HepG2 (cell line): ENCODE measurements around the gene PKLR. TPM values are rescaled to one million over a fixed set of nuclear protein-coding genes. Genes with fewer than 3 reads are reported as not detected.

ENCODE experiments used
- ATAC-seq: fragments of 200-7000 bp; cut with Tn5 transposase; 3 replicates; pipeline ENCODE4 v1.9.1; 2020; ENCODE audit warnings: mild to moderate bottlenecking, moderate library complexity
- BruUV-seq: library from RNA; stranded (reverse); fragments of 400-500 nt; replicated peaks from 2 replicates; lab custom pipeline; 2021; lab: Mats Ljungman, UMichigan
- CTCF ChIA-PET: fragments of 300-600 bp; formaldehyde crosslinking; extraction: SDS; loops from one replicate; lab custom pipeline; 2021; ENCODE audit warnings: low total read pairs, inconsistent platforms, low intra/inter-chr PET ratio; lab: Yijun Ruan, JAX
- POLR2A ChIA-PET: fragments of 350-600 bp; sonication (Branson Sonifier 250); formaldehyde crosslinking; loops from one replicate; lab custom pipeline; 2020; ENCODE audit warnings: antibody characterized with exemption, inconsistent platforms; lab: Yijun Ruan, JAX
- DNase-seq: peaks from one replicate; pipeline ENCODE4 v3.0.0-alpha.2; 2015; ENCODE audit warnings: low spot score
- FAIRE-seq: peaks from 3 replicates; lab custom pipeline; 2011; peaks lifted over from hg19 to GRCh38; lab: Jason Lieb, UNC
- H2AFZ ChIP-seq: one replicate; pipeline ENCODE4 v1.6.1; 2011; ENCODE audit warnings: low read length, inconsistent platforms
- H3K27ac ChIP-seq: fragments of 300-600 bp; 3 replicates; pipeline ENCODE4 v1.8.0; 2011; ENCODE audit warnings: mixed run types, mild to moderate bottlenecking, mixed read lengths, low read length, inconsistent platforms; ENCODE audit not compliant: insufficient read depth; ENCODE audit errors: extremely low read length
- H3K27me3 ChIP-seq, 2 experiments: fragments of 200-600 bp in 1 of 2; 2 replicates in 1 of 2; 3 replicates in 1 of 2; pipeline versions ENCODE4 v1.6.0 to v1.8.0; 2011; ENCODE audit warnings: low read length in 2 of 2, mild to moderate bottlenecking in 2 of 2, moderate library complexity in 2 of 2, inconsistent platforms in 1 of 2; ENCODE audit not compliant: insufficient read depth in 2 of 2, control insufficient read depth in 1 of 2
- H3K36me3 ChIP-seq, 2 experiments: fragments of 200-600 bp in 1 of 2; replicated peaks in 1 of 2; 2 replicates in 1 of 2; 3 replicates in 1 of 2; pipeline versions ENCODE4 v1.5.1 to v1.8.0; 2011; ENCODE audit warnings: low read length in 2 of 2, inconsistent platforms in 1 of 2; ENCODE audit not compliant: insufficient read depth in 2 of 2, control insufficient read depth in 1 of 2
- H3K4me1 ChIP-seq: 2 replicates; pipeline ENCODE4 v1.5.1; 2012; ENCODE audit warnings: low read length, inconsistent platforms; ENCODE audit not compliant: insufficient read depth
- H3K4me2 ChIP-seq: 2 replicates; pipeline ENCODE4 v1.6.0; 2011; ENCODE audit warnings: low read depth, low read length, inconsistent platforms
- H3K4me3 ChIP-seq, 3 experiments: fragments of 200-600 bp in 1 of 3; sonication (generic), shearing (Covaris generic) in 1 of 3; replicated peaks in 1 of 3; 2 replicates each; pipeline ENCODE4 v1.5.1; 2011 to 2016; ENCODE audit warnings: low read length in 3 of 3, inconsistent platforms in 2 of 3, low read depth in 2 of 3, mild to moderate bottlenecking in 2 of 3, control low read depth in 1 of 3, mixed read lengths in 1 of 3; ENCODE audit not compliant: insufficient read depth in 1 of 3
- H3K79me2 ChIP-seq: one replicate; pipeline ENCODE4 v1.6.1; 2011; ENCODE audit warnings: low read length, inconsistent platforms; ENCODE audit not compliant: insufficient read depth
- H3K9ac ChIP-seq: 2 replicates; pipeline ENCODE4 v1.6.0; 2011; ENCODE audit warnings: mild to moderate bottlenecking, low read depth, low read length, inconsistent platforms; ENCODE audit not compliant: insufficient read depth
- H3K9me3 ChIP-seq: 2 replicates; pipeline ENCODE4 v1.5.1; 2012; ENCODE audit warnings: mild to moderate bottlenecking, low read length
- H4K20me1 ChIP-seq: 2 replicates; pipeline ENCODE4 v1.6.0; 2011; ENCODE audit warnings: inconsistent platforms, mild to moderate bottlenecking, low read length, moderate library complexity; ENCODE audit not compliant: insufficient read depth
- FOXO1 ChIP-seq: sonication (generic); formaldehyde crosslinking; IDR thresholded peaks from 2 replicates; pipeline ENCODE4 v1.4.0; 2020; ENCODE audit warnings: missing genetic modification reagents
- MATR3 ChIP-seq: sonication (generic); formaldehyde crosslinking; IDR thresholded peaks from 2 replicates; pipeline ENCODE4 v1.4.0; 2020; ENCODE audit warnings: missing genetic modification reagents
- POLR2AphosphoS5 ChIP-seq: IDR thresholded peaks from 2 replicates; pipeline ENCODE4 v1.6.1; 2012; ENCODE audit warnings: low read depth, low read length
- PRDM4 ChIP-seq: sonication (generic); formaldehyde crosslinking; IDR thresholded peaks from 2 replicates; pipeline ENCODE4 v1.9.0; 2021; ENCODE audit warnings: missing genetic modification reagents, borderline replicate concordance
- RBFOX2 ChIP-seq: fragments of 200-400 bp; formaldehyde crosslinking; IDR thresholded peaks from 2 replicates; pipeline ENCODE4 v1.6.1; 2017; ENCODE audit warnings: low read depth, mild to moderate bottlenecking, low read length
- TGIF2 ChIP-seq: IDR thresholded peaks from 2 replicates; pipeline ENCODE4 v1.6.1; 2016; ENCODE audit warnings: control low read depth, missing compliant biosample characterization
- ZNF382 ChIP-seq: sonication (generic); formaldehyde crosslinking; IDR thresholded peaks from 2 replicates; pipeline ENCODE4 v1.5.0; 2020; ENCODE audit warnings: missing genetic modification reagents, mild to moderate bottlenecking, borderline replicate concordance
- WGBS: methylation state at CpG from one replicate; pipeline ENCODE4 v1.1.6; 2017; ENCODE audit warnings: low lambda C conversion rate; 5-methylcytosine and 5-hydroxymethylcytosine counted together
- in situ Hi-C: cut with HindIII; loops from 2 replicates; pipeline ENCODE4 v1.10.0; 2017; ENCODE audit warnings: low pct_unique_long_range_greater_than_20kb; ENCODE audit not compliant: extremely low pct_ligation_motif_present
- intact Hi-C: fragments of 100-400 bp; cut with micrococcal nuclease; formaldehyde crosslinking; loops from one replicate; pipeline ENCODE4 v1.10.0; 2022; ENCODE audit not compliant: unreplicated experiment
- polyA plus RNA-seq, 8 experiments: library from polyadenylated mRNA; depleted of rRNA in 3 of 8; stranded (reverse) in 7 of 8; unstranded in 1 of 8; fragments of >200 nt; fragmentation: Illumina TruSeq in 4 of 8; extraction: Trizol in 4 of 8; gene quantifications; 2 replicates each; pipeline versions ENCODE4 v1.2.1 to v1.2.3, GENCODE V29; 2011 to 2016; ENCODE audit warnings: low read depth in 4 of 8, missing spikeins in 1 of 8, mixed read lengths in 1 of 8; ENCODE audit not compliant: insufficient read depth in 1 of 8
- total RNA-seq, 5 experiments: library from RNA; depleted of rRNA; stranded (reverse); fragments of >200 nt; fragmentation: Illumina TruSeq; extraction: Trizol; gene quantifications; 2 replicates each; pipeline ENCODE4 v1.2.3, GENCODE V29; 2016; ENCODE audit warnings: low read depth in 1 of 5
- TF ChIP-seq, protein P1 (sequence below): sonication (generic); formaldehyde crosslinking; IDR thresholded peaks from 2 replicates; pipeline ENCODE4 v1.8.1; 2023; ENCODE audit warnings: mild to moderate bottlenecking, moderate library complexity, missing genetic modification reagents
- TF ChIP-seq, protein P2 (sequence below): sonication (generic); formaldehyde crosslinking; IDR thresholded peaks from 2 replicates; pipeline ENCODE4 v1.4.0; 2020; ENCODE audit warnings: missing genetic modification reagents

The PKLR gene
- total and polyA plus RNA-seq, 2 of the 13 experiments (the other 11 are each of a cell fraction or from before 2014, with no cell fraction given), result 10.3 to 29.3 TPM

- Histone ChIP-seq H3K27me3 (no peaks in the 10 kb centered on the region), H3K36me3 (peaks cover 0 to 12% of the 10 kb centered on the region in 2 experiments; a peak in 3 of 5 replicates), H3K4me2 (no peak overlapping the region), H3K9me3 (no peaks in the 10 kb centered on the region), H4K20me1 (no peaks in the 10 kb centered on the region), H2AFZ (no peak overlapping the region), H3K27ac (no peak overlapping the region), H3K4me3 (no peak overlapping the region), H3K4me1 (peaks cover 23% of the 10 kb centered on the region), H3K9ac (no peak overlapping the region), H3K79me2 (no peaks in the 10 kb centered on the region)
- ATAC-seq, result no peak
- no peak for FAIRE-seq
- TF ChIP-seq, protein P1, sequence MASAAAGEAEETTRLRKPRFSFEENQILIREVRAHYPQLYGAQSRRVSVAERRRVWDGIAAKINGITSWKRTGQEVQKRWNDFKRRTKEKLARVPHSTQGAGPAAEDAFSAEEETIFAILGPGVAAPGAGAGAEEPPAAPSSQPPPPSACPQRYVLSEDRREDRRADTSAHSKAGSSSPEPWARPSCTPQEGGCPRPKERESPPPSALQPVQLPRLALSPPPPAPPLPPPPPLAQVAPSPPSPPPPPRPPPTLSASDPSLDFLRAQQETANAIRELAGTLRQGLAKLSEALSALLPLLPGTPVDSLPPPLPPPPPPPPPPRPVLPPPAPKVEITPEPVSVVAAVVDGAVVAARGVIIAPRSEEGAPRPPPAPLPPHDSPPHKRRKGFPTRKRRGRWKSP (CRISPR knock-in tag), result no peak
- TF ChIP-seq RBFOX2, result 0 out of 2 replicates have a peak, but pooled peaks have one; percentile 0
- WGBS, result 97% methylated on average over 45 of the region's 46 CpGs
- DNase-seq, result no peak
- in situ Hi-C loops, result no loop called here
- intact Hi-C loops, result no loop called here
- ChIA-PET CTCF (no interaction called here), POLR2A (no interaction called here)
- no TSS peak for BruUV-seq
Observed at GRCh38 chr1:155294520-155295182, 6.6 kb downstream of the PKLR start.

GRCh38 chr1:155293086-155293749 is 8.0 kb downstream of the PKLR start:
- POLR2A ChIA-PET, result interaction anchor here (1.3 kb wide), 1 partner anchor 20 kb away, joined by 7 read pairs; the partner anchor contains the start of gene CLK2
- H3K27ac ChIP-seq, result no peak overlapping the region
- in situ Hi-C loops (no loop called here), intact Hi-C loops (no loop called here)
- ATAC-seq (no peak), DNase-seq (no peak), FAIRE-seq (no peak)
- CTCF ChIA-PET, result no interaction called here
- no peaks in the 10 kb centered on the region for H3K79me2 ChIP-seq
- no peak overlapping the region for H3K9ac ChIP-seq
- H3K36me3 ChIP-seq, result peaks cover 0 to 12% of the 10 kb centered on the region in 2 experiments; a peak in 3 of 5 replicates
- 98% methylated on average over 9 of the region's 17 CpGs for WGBS
- no peak overlapping the region for H3K4me3 ChIP-seq
- no TSS peak for BruUV-seq
- H3K4me2 ChIP-seq, result no peak overlapping the region
- TF ChIP-seq PRDM4 (CRISPR knock-in tag), result no peak
- no peak for TF ChIP-seq MATR3 (CRISPR knock-in tag)
- TF ChIP-seq ZNF382 (CRISPR knock-in tag), result no peak
- TF ChIP-seq FOXO1 (CRISPR knock-in tag), result no peak
- TF ChIP-seq POLR2AphosphoS5, result no peak
- TF ChIP-seq, protein P2, sequence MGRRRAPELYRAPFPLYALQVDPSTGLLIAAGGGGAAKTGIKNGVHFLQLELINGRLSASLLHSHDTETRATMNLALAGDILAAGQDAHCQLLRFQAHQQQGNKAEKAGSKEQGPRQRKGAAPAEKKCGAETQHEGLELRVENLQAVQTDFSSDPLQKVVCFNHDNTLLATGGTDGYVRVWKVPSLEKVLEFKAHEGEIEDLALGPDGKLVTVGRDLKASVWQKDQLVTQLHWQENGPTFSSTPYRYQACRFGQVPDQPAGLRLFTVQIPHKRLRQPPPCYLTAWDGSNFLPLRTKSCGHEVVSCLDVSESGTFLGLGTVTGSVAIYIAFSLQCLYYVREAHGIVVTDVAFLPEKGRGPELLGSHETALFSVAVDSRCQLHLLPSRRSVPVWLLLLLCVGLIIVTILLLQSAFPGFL (CRISPR knock-in tag), result no peak
- TF ChIP-seq TGIF2, result no peak
- no peaks in the 10 kb centered on the region for H3K27me3 ChIP-seq
- H2AFZ ChIP-seq, result no peak overlapping the region
- H3K4me1 ChIP-seq, result peaks cover 15% of the 10 kb centered on the region
- H4K20me1 ChIP-seq, result no peaks in the 10 kb centered on the region
- H3K9me3 ChIP-seq, result no peaks in the 10 kb centered on the region
